DND-41 (cell line): ENCODE data around the gene SUMF1.

Experiments used
- CTCF ChIP-seq: IDR thresholded peaks from 2 replicates; pipeline ENCODE4 v1.5.1; 2012; ENCODE audit warnings: borderline replicate concordance, low read length, moderate library complexity, mild to moderate bottlenecking; ENCODE audit not compliant: poor library complexity, severe bottlenecking; ENCODE audit errors: extremely low read depth
- EZH2 ChIP-seq: IDR thresholded peaks from 3 replicates; pipeline ENCODE4 v1.6.1; 2012; ENCODE audit warnings: borderline replicate concordance, low read depth, mild to moderate bottlenecking, moderate library complexity, low read length, inconsistent platforms; ENCODE audit not compliant: severe bottlenecking

- no peak for TF ChIP-seq CTCF
- no peak for TF ChIP-seq EZH2
These were observed 47.8 kb upstream of the SUMF1 start for GRCh38 chr3:4514916-4515315.
